GDM1 (cell line): Measurements from ENCODE around the gene HOXD3.

Source experiments
- DNase-seq: peaks from one replicate; lab custom pipeline; 2025; lab: John Stamatoyannopoulos, UW

HOXD3 gene

DNA sequence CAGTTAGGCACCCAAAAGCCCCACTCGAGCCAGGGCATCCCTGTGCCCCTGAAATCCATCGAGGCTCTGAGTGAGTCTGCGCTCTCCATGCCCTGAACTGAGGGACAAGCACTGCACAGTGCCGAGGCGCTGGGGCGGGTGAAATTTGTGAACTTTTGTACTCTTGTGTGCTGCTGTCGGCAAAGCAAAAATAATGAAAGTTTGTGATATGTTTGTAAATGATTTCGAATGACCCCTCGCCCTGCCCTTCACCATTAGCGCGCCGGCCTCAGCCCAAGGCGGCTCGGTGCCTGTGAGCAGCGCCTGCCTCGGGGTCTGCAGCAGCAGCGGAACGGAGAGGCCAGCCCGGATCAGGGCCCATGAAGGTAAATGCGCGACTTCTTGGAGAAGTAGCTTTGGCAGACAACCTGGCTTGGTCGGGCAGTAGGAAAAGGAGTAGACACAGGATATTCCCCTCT is 7.6 kb upstream of the HOXD3 start:
- DNase-seq: no peak

DNA sequence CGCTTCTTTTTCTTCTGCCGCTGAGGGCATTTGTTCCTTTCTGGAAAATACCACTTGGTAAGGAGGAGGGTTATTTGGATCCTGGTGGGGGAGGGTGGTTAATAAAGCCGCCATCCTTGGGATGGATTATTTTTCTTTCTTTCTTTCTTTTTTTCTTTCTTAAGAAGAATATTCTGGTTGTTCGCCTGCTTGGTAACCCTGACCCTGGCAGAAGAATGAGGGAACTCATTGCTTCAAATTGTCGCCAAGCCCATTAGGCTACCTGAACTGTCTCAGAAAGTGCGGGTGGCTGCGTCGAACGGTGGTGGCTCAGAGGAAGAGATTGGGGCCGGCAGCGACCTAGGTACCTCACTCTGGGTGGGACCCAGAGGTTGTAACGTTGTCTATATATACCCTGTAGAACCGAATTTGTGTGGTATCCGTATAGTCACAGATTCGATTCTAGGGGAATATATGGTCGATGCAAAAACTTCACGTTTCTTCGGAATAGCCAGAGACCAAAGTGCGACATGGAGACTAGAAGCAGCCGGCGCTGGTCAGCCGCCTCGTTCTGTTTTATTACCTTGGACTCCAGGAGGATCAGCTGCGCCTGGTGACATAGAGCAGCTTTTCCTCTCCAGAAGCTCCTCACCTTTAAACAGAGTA is 7.0 kb upstream of the HOXD3 start:
- DNase-seq: no peak

DNA sequence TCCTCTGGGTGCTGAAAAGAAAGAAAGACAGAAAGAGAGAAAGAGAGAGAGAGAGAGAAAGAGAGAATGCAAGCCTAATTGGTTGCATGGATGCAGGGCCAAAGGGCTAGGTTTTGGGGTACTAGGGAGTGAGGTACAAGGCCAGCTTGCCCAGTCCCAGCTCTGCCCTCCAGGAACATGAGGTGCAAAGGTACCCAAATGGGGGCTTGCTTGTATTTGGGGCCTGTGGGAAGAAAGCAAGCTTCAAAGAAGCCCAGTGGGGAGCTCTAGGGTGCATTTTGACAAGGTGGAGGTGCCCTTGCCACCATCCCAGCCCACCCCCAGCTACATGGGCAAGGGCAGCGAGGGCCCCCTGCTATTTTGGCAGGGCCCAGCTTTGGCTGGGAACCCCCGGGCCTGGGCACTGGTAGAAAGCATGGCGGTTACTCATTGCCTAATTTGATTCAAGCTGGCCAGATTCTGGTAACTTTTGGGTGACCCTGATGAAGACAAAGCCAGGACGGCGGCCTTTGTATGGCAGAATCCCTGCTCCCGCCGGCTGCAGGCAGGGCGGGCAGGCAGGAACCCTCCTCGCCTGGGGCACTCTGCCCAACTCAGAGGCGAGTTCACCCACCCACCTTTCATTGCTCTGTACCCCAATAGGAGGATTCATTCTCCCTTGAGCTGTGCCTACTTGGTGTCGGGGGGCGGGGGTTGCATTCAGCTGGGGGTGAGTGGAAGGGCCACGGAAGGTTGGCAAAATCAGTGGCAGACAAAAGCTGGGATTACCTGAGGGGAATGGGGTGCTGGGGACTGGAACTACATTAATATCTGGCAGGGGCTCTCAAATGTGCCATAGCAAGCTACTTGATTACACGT is 6.3 kb upstream of the HOXD3 start:
- no peak for DNase-seq

DNA sequence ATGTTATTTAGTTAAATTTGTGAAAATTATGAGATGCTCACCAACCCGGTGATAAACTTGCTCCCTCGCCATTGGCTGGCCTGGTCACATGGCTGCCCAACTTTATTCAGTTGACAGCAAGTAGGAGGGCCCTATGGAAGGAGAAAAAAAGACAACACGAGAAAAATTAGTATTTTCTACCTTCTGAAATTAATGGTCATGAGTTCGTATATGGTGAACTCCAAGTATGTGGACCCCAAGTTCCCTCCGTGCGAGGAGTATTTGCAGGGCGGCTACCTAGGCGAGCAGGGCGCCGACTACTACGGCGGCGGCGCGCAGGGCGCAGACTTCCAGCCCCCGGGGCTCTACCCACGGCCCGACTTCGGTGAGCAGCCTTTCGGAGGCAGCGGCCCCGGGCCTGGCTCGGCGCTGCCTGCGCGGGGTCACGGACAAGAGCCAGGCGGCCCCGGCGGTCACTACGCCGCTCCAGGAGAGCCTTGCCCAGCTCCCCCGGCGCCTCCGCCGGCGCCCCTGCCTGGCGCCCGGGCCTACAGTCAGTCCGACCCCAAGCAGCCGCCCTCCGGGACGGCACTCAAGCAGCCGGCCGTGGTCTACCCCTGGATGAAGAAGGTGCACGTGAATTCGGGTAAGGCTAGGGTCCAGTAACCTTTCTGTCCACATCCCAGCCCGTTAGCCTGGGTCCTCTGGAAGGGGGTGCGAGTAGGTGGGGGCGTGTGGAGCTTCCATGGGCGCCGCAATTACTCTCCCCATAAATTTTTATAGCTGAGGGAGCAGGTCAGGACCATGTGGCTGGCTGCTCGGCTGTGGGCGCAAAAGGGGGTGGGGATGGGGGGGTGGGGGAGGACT is 5.4 kb upstream of the HOXD3 start, which contains the start of gene HOXD4:
TSS of gene HOXD4 (plus strand) at position 109 of the 846 bp plus-strand sequence. CDS start at position 193, 84 bp downstream.
- DNase-seq: no peak

DNA sequence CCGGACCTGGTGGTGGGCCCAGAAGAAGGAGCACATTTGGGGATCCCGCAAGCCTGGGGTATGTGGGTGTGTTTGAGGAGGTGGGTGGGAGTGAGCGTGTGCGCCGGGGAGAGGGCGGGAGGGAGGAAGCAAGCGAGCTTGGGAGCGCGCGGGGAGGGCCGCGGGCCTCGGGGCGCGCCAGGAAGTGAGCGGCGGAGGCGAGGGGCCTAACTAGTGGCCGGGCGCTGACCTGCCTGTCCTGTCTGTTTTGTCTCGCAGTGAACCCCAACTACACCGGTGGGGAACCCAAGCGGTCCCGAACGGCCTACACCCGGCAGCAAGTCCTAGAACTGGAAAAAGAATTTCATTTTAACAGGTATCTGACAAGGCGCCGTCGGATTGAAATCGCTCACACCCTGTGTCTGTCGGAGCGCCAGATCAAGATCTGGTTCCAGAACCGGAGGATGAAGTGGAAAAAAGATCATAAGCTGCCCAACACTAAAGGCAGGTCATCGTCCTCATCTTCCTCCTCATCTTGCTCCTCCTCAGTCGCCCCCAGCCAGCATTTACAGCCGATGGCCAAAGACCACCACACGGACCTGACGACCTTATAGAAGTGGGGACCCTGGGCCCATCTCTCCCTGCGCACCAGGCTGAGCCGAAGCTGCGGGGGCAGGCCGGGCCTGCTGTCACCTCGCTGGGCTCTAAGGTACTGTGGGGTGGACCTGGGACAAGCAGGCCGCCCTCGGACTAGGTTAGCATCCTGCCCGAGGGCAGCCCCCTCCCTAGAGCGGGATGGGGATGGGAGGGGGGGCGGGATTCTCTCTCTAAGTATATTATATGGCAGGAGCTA is 4.5 kb upstream of the HOXD3 start:
- DNase-seq: no peak

DNA sequence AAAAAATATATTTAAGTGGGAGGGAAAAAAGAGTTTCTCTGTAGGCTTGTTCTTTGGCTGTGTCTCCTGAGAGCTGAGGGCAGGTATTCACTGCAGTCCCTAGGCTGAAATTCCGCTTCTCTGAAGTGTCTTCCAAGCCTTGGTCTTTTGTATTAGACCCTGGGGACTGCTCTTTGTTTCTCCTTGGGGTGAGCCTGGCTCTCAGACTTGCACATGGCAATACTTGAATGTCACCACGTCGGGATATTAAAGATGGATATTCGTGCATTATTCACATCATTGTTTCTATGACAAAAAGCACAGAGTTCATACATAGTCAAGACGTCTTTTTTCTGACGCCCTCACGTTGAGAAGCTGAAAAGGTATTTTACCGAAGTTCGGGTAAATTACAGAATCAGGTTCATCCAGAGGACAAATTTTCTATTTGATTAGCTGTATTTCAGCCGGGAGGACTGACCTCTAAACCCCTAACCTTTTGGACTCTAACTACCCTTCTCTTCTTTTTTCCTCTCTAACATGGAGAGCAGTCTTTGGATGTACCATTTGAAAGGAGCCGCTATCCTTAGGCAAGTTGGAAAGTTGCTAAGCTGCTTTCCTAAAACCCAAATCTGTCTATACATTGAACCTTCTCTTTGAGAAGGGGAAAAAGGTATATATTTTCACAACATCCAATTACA is 2.4 kb upstream of the HOXD3 start:
- no peak for DNase-seq

DNA sequence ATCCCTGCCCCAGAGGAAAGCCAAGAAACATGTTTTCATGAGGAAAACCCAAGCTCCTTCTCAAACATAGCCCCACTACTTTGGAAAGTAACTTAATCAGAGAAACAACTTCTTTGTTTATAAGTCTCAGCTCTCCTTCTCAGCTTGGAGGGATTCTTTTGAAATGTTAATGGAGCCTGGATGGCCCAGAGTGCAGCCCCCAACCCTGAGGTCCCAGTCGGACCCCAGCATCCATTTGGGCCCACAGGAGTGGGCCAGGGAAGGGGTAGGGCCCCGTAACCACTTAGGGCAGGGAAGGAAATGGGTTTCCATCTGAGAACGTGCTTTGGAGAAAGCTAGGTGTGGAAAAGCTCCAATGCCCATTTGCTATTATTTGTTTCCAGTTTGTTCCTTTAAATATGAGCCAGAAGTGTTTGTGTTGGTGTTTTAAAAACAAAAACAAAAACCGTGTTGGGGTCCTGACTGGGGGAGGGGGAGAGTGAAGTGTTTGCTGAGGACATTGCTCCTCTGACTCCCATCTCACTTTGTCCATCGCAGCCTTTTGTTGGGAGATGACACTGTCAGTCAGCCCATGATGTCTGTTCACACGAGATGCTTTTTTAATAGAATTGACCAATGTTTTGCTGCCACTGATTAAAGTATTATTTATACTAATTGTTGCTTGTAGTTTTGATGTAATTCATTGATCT is 1.6 kb upstream of the HOXD3 start:
- no peak for DNase-seq

DNA sequence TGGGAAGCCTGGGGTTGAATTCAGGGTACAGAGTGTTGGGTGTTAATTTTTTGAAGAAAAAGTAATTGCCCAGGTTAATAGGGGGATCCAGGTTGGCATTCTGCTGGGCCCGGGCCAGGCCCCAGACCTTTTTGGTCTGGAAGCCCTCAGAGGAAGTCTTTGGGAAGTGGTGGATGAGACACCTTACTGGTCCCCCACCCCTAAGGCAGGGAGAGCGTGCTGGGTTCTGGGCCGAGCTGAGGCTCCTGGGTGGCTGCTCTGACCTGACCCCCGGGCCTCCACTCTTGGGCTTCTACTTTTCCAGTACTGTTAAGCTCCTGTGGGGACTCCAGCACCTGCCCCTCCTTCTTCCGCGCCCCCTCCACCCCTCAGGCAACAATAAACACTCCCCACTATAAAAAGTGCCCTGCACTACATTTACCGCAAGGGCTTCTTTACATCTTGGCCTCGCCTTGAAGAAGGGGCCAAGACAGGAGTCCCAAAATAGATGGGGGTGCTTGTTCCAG is 753 bp upstream of the HOXD3 start:
- no peak for DNase-seq

DNA sequence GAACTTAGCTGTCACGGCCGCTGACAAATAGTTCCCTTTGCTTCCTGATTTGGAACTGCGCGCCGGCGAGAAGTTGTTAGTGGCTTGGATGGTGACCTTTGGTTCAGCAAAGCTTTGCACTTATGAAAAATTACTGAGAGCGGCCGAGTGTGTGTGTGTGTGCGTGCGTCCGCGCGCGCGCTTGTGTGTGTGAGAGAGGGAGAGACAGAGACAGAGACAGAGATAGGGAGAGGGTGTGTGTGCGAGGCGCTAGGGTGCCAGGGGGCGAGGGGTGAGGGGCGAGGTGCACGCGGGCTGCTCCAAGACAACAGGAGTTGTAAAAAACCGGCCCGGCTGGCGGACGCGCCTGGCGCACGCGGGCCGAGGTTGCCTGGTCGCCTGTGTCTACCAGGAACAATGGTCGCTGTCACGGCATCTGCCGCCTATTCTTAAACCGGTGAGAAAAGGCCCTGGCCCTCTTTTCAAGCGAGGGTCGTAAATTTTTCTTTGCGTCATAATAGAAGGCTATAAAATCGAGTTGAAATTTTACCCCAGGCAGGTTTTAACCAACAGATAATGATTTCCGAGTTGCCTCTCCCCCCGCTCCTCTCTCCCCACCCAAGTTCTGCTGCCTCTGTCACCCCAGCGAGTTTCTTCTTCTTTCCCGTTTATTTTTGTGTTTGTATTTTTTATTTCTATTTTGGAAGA is 535 bp downstream of the HOXD3 start:
- DNase-seq: no peak

DNA sequence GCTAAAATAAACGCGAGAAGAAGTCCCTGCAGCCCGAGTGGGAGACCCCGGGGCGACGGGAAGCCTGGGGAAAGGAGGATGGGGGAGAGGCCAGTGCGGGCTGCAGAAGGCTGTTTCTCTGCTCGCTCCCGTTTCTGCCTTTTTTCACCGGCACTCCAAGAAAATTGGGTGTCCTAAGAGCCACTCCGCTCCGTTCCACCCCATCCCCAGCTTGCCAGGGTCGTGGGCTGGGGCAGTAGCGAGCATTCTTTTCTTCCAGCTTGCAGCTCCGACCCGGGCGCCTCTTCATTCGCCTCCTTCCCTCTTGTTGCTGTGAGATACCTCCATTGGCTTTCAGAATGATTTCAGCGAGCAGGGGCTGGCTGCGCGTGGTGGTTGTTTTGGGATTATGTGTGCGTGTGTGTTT is 1.1 kb downstream of the HOXD3 start:
- DNase-seq: no peak

DNA sequence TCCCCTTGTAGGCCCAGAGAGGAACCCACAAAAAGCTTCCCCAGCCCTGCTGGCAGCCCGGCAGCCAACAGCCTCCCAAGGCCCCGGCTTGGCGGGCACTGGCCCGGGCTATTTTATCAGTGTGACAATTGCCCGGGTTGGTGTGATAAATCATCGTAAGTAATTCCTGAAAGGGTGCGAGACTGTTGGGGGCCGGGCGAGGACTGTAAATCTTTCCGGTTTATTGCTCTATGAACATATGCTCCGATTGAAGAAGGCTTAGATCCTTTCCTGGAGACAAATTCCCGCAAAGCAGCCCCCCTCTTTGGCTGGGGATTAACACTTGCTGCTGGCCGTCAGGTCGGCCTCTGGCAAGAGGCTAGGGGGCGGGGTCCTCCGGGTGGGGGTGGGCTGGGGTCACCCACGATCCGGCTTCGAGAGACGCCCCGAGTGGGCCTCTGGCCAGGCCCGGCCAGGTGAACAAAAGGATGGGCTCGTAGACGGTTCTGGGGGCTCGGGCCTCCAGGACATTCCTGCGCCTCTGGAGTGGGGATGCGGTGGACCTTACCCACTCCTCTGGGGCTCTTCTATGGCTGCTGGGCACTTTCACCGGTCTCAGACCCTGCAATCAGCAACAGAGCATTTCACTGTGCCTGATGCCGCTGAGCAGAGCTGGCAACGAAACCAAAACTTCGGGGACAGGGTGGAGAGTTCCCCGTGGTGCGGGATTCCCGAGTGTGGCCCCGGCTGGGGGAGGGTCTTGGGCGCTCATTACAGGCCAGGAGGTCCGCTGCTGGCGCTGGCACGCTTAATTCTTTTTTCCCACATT is 2.0 kb downstream of the HOXD3 start:
- no peak for DNase-seq

DNA sequence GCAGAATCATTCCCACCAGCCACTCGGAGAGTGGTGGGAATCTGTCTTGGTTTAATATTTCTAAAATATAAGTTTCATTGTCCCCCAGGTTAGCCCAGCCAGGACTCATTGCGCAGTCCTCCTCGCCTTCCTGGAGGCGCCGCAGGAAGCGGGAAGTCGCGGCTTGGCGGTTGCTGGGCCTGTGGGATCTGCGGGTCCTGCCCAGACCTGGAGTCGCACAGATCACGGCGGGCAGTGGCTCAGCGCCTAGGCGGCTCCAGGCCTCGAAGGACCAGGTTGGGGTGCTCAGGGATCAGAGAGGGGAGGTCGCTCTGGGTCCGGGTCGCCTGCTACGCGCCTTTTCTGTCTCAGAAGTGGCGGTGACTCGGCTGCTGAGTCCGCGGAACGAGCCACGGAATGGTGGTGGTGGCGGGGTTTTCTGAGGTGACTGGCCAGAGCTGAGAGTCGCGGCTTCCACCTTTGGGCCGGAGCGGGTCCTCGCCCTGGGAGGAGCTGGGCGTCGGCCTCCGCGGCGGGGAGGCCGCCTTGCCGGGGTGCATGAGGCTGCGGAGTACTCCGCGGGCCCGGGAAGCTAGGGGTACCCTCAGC is 2.6 kb downstream of the HOXD3 start:
- DNase-seq: no peak

DNA sequence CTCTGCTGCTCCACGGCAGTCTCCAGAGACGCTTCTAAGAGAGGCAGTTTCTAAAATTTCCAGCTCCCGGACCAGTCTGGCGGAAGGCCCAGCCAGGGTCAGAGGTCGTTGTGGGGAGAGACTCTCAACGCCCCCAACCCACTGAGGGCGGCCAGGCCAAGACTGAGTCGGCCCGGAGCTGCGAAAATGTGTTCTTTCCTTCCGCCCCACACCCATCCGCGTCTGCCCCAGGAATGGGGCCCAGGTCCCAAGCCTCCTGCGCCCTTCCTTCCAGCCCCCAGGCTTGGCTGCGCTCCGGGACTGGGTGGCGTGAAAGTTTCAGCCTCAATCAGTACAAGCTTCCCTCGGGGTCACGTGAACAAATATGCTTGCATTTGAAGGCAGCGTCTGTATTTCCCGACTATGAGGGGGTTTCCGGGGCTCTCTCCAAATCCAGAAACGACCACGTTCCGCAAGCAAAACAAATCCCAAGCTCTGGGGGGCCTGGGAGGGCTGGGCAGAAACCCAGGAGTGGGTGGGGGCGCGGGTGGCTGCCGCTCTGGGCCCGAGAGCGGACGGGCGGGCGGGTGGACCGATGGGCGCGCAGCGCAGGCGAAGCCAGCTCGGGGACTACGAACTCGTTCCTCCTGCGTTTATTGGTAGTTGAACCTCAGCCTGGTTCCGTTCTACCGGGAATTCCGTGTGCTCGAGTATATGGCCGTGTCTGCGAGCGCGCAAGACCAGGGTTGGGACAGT is 3.3 kb downstream of the HOXD3 start:
- no peak for DNase-seq

DNA sequence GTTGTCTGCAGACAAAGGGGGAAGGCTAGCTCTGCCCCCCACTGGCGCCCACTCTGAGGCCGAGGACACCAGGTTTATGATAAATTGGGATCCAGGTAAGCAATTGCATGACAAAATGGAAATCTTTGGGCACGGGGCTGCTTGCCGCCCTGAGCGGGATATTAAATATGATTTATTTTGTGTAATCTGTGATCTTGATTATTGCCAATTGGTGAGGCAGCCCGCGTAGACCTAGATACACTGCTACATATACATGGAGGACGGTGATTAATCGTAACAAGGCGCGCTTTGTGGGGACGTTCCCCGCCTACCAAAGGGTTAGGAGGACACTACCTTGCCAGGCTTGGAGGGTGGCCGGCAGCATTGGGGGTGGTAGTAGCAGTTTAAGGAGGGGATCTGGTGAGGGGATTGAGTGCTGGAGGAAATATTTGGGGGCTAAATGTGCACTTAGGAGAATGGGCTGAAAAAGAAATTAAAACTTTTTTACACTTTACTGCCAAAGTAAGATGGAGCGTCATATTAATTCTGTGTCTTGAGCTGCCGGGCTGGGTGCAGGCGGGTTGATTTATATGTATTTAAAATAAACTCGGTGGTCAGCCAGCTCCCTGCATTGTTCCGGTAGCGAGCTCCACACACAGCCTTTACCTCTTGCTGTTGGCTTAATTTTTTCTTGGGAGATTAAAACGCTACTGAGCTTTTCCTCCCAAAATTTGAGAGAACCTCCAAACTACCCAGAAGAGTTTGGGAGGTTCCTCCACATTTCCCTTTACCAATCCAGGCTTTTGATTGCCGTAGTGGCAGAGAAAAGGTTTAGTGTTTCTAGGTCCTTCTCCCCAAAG is 4.1 kb downstream of the HOXD3 start:
- DNase-seq: no peak

DNA sequence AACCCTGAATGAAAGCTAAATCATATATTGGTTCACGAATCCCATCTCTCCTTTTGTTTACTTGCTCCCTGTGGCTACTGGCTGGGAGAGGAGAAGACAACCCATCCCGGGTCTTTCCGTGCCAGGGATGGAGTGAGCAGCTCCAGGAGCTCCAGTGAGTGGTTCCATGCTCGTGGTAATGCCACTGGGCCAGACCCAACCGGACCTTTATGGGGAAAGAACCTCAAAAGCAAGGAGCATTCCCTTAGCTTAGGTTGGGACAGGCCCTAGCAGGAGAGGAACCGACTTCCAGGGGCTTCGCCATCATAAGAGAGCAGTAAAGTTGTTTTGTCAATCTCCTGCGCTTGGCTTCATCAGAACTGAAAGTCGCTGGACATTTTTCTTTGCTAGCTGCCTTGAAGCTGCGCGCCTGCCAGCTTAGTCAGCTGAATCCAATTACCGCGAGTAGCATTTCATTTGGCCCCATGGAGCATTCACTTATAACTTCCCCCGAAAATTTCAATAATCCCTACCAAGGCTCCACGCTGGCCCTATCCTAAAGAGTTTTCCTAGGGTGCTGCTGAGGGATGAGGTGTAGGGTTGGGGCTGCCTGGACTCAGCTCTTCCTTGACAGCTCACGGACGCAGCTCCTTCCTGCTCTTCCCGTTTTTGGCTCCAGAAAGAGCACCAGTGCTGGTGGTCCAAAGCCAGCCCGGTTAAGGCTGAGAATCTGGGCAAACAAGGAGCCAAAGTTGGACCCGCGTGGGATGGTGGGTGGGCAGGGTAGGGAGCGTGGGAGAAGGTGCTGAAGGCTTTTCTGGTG is 4.9 kb downstream of the HOXD3 start:
- no peak for DNase-seq
